ENCODE data around the gene RET. TPM values are rescaled to one million over a fixed set of nuclear protein-coding genes. Genes with fewer than 3 reads are reported as not detected.

The RET gene
- total RNA-seq, 1 experiment from 2014 or later, result not detected

- Mint-ChIP-seq H3K27me3 (ENCODE audit: insufficient read depth, unreplicated experiment) (peaks cover 5% of the 10 kb centered on the region), H3K4me1 (ENCODE audit: low read depth, unreplicated experiment) (no peaks in the 10 kb centered on the region), H3K27ac (ENCODE audit: unreplicated experiment) (no peak overlapping the region), H3K36me3 (ENCODE audit: insufficient read depth, unreplicated experiment) (no peaks in the 10 kb centered on the region), H3K4me3 (ENCODE audit: unreplicated experiment) (no peak overlapping the region), H3K9me3 (ENCODE audit: unreplicated experiment) (no peaks in the 10 kb centered on the region)
- Histone ChIP-seq H3K27me3 (replicated peaks; ENCODE audit: control insufficient read depth, insufficient read depth, low read length) (no peaks in the 10 kb centered on the region), H3K4me3 (ENCODE audit: low read depth, low read length) (no peak overlapping the region), H3K9me3 (no peaks in the 10 kb centered on the region), H3K4me1 (no peaks in the 10 kb centered on the region), H3K36me3 (ENCODE audit: control insufficient read depth, insufficient read depth, low read length) (no peaks in the 10 kb centered on the region)
- DNase-seq, result peak in 1 of 2 experiments; percentile 33
- intact Hi-C loops (cut with micrococcal nuclease; ENCODE audit: unreplicated experiment), result no loop called here
- POLR2A ChIA-PET, result no interaction called here
- BruUV-seq (replicated peaks), result no TSS peak
- TF ChIP-seq, protein P1, sequence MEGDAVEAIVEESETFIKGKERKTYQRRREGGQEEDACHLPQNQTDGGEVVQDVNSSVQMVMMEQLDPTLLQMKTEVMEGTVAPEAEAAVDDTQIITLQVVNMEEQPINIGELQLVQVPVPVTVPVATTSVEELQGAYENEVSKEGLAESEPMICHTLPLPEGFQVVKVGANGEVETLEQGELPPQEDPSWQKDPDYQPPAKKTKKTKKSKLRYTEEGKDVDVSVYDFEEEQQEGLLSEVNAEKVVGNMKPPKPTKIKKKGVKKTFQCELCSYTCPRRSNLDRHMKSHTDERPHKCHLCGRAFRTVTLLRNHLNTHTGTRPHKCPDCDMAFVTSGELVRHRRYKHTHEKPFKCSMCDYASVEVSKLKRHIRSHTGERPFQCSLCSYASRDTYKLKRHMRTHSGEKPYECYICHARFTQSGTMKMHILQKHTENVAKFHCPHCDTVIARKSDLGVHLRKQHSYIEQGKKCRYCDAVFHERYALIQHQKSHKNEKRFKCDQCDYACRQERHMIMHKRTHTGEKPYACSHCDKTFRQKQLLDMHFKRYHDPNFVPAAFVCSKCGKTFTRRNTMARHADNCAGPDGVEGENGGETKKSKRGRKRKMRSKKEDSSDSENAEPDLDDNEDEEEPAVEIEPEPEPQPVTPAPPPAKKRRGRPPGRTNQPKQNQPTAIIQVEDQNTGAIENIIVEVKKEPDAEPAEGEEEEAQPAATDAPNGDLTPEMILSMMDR (IDR thresholded peaks at IDR 0.05; ENCODE audit: insufficient read depth in 1 of 2, low read depth in 1 of 2, low read length in 1 of 2, severe bottlenecking in 1 of 2, unreplicated experiment in 1 of 2), result no peak
- CTCF ChIA-PET, result no interaction called here
Measured at GRCh38 chr10:43117777-43118583, 41.1 kb downstream of the RET start.

DNA sequence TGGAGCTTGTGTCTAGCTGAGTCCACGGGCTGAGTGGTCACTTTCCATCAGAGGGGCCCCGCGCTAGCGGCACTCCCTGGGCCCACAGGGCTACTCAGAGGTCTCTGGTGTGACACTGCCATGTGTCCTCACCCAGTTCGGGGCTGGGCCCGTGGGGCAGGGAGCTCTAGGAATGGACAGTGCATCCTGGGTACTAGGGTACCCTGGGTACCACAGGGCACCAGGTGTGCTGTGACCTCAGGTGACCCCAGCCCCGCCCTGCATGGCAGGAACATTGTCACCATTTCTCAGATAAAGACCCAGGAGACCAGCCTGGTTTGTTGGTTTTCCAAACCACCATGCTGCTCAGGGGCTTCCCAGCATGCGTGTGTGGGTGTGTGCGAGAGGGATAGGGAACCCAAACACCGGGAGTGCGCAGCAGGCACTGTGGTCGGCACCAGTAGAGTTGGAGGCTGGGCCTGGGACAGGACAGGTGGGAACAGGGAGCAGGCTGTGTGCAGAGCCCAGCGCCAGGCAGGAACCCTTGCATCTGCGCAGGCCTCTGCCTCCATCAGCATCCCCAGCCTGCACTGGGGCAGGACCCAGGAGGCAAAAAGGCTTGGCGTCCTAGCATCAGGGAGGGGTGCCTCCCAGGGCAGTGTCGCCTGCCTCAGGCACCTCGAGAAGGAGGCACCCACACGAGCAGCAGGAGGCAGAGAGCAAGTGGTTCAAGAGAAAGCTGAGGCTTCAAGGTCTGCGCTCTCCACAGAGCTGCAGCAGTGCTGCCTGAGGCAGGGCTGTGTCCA lies 42.0 kb downstream of the RET start:
- ChIA-PET POLR2A (no interaction called here), CTCF (no interaction called here)
- no peak overlapping the region for H3K4me3 ChIP-seq (ENCODE audit: low read depth, low read length)
- peak in 1 of 2 experiments; percentile 31 for DNase-seq
- no peaks in the 10 kb centered on the region for H3K9me3 ChIP-seq
- TF ChIP-seq, protein P1 (IDR thresholded peaks at IDR 0.05; ENCODE audit: insufficient read depth in 1 of 2, low read depth in 1 of 2, low read length in 1 of 2, severe bottlenecking in 1 of 2, unreplicated experiment in 1 of 2), result no peak
- H3K27ac Mint-ChIP-seq (ENCODE audit: unreplicated experiment), result no peak overlapping the region
- H3K27me3 Mint-ChIP-seq (ENCODE audit: insufficient read depth, unreplicated experiment), result peaks cover 8% of the 10 kb centered on the region
- no peaks in the 10 kb centered on the region for H3K36me3 ChIP-seq (ENCODE audit: control insufficient read depth, insufficient read depth, low read length)
- intact Hi-C loops (cut with micrococcal nuclease; ENCODE audit: unreplicated experiment), result no loop called here
- no peaks in the 10 kb centered on the region for H3K9me3 Mint-ChIP-seq (ENCODE audit: unreplicated experiment)
- H3K4me3 Mint-ChIP-seq (ENCODE audit: unreplicated experiment), result no peak overlapping the region
- H3K4me1 Mint-ChIP-seq (ENCODE audit: low read depth, unreplicated experiment), result no peaks in the 10 kb centered on the region
- no peaks in the 10 kb centered on the region for H3K27me3 ChIP-seq (replicated peaks; ENCODE audit: control insufficient read depth, insufficient read depth, low read length)
- no peaks in the 10 kb centered on the region for H3K4me1 ChIP-seq
- no TSS peak for BruUV-seq (replicated peaks)
- H3K36me3 Mint-ChIP-seq (ENCODE audit: insufficient read depth, unreplicated experiment), result no peaks in the 10 kb centered on the region

- CTCF ChIA-PET, result no interaction called here
- BruUV-seq (replicated peaks), result no TSS peak
Measured at GRCh38 chr10:43119416-43120115, 42.7 kb downstream of the RET start.

More at GRCh38 chr10:43119416-43120115, 42.7 kb downstream of the RET start:
- DNase-seq, result peak in 1 of 2 experiments; percentile 34
- Mint-ChIP-seq H3K36me3 (ENCODE audit: insufficient read depth, unreplicated experiment) (no peaks in the 10 kb centered on the region), H3K27me3 (ENCODE audit: insufficient read depth, unreplicated experiment) (peaks cover 12% of the 10 kb centered on the region), H3K4me1 (ENCODE audit: low read depth, unreplicated experiment) (no peaks in the 10 kb centered on the region), H3K9me3 (ENCODE audit: unreplicated experiment) (no peaks in the 10 kb centered on the region), H3K4me3 (ENCODE audit: unreplicated experiment) (no peak overlapping the region), H3K27ac (ENCODE audit: unreplicated experiment) (no peak overlapping the region)
- H3K27me3 ChIP-seq (replicated peaks; ENCODE audit: control insufficient read depth, insufficient read depth, low read length), result no peaks in the 10 kb centered on the region
- TF ChIP-seq, protein P1 (IDR thresholded peaks at IDR 0.05; ENCODE audit: insufficient read depth in 1 of 2, low read depth in 1 of 2, low read length in 1 of 2, severe bottlenecking in 1 of 2, unreplicated experiment in 1 of 2), result no peak
- H3K4me1 ChIP-seq, result no peaks in the 10 kb centered on the region
- H3K9me3 ChIP-seq, result no peaks in the 10 kb centered on the region
- no peak overlapping the region for H3K4me3 ChIP-seq (ENCODE audit: low read depth, low read length)
- POLR2A ChIA-PET, result no interaction called here
- intact Hi-C loops (cut with micrococcal nuclease; ENCODE audit: unreplicated experiment), result no loop called here
- H3K36me3 ChIP-seq (ENCODE audit: control insufficient read depth, insufficient read depth, low read length), result no peaks in the 10 kb centered on the region
